NCI-H187 (cell line): ENCODE results near the gene RSAD2.
"Not testable (repeated sequence)": the region's sequence is repeated elsewhere in the genome, so short reads cannot be mapped to it uniquely, and the experiment has no call there.

Experiments used
- DNase-seq, 2 experiments: peaks; one replicate each; lab custom pipeline; 2025; lab: John Stamatoyannopoulos, UW

The RSAD2 gene

DNA sequence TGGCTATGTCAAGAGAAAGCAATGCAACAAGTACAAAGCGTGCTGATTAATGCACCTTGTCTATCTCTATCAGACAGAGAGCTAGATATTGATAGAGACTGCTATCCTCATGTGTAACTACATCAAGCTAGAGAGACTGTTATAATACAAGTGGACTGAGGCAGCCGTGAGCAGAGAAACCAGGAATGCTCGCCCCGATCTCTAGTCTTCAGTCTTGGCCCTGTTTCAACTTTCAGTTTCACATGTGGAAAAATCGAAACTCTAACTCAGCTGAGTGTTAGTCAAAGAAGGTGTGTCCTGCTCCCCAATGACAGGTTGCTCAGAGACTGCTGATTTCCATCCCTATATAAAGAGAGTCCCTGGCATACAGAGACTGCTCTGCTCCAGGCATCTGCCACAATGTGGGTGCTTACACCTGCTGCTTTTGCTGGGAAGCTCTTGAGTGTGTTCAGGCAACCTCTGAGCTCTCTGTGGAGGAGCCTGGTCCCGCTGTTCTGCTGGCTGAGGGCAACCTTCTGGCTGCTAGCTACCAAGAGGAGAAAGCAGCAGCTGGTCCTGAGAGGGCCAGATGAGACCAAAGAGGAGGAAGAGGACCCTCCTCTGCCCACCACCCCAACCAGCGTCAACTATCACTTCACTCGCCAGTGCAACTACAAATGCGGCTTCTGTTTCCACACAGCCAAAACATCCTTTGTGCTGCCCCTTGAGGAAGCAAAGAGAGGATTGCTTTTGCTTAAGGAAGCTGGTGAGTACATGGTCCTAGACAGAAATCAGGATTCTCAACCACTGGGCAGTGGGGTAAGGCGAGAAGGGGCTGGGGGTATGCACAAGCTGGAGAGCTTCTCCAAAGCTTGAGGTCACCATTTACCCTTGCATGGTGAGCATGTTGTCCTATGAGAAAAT, at the start of gene RSAD2:
TSS of gene RSAD2 (plus strand) at position 376 of the 903 bp plus-strand sequence. CDS start at position 400, 24 bp downstream.
- peak; percentile 19 to 52 for DNase-seq

DNA sequence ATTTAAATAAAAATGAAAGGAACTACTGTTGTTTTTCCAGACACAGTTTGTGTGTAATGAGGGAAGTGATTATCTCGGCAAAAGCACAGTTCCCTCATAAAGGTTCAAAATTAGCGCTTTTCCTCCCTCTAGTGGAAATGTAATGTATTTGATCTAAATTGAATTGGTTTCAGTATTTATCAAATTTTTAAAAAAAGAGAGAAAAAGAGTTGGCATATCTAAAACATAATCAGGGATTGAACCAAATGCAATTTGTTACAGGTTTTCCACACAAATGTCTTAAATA, 49.3 kb upstream of the RSAD2 start:
- DNase-seq: no peak

GRCh38 chr2:6831229-6831628, 46.3 kb upstream of the RSAD2 start:
- DNase-seq: no peak

GRCh38 chr2:6832596-6833299, 44.8 kb upstream of the RSAD2 start:
- no peak for DNase-seq

DNA sequence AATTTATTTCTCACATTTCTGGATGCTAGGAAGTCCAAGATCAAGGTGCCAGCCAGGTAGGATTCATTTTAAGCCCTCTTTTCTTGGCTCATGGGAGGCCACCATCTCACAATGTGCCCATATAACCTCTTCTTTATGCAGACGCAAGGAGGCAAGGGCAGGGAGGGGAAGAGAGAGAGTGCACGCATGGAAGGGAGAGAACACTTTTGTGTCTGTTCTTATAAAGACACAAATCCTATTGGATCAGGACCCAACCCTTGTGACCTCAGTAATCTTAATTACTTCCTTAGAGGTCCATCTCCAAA, 44.3 kb upstream of the RSAD2 start:
- DNase-seq: no peak

- DNase-seq: no peak
Observed at GRCh38 chr2:6834163-6834562, 43.4 kb upstream of the RSAD2 start.

DNA sequence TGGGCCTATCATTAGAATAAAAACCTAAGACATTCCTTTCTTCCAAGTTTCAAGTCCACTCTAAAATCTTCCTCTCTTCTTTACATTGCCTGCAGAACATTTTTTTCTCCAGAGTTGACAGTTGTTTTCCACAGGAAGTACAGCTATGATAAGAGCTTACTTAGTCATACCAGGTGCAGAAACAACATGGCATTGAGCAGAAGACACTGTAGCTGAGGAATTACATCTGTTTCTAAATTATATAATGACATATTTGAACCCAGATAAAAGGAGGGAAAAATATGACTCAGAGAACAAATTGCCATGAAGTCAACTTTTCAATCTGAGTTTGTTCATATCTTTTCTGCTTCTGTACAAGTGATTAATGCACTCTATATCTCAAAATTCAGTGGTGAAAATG, 42.1 kb upstream of the RSAD2 start:
- DNase-seq: no peak

GRCh38 chr2:6838673-6839319, 38.8 kb upstream of the RSAD2 start:
- DNase-seq: no peak

- no peak for DNase-seq
Observed at GRCh38 chr2:6841537-6842287, 35.9 kb upstream of the RSAD2 start.

DNA sequence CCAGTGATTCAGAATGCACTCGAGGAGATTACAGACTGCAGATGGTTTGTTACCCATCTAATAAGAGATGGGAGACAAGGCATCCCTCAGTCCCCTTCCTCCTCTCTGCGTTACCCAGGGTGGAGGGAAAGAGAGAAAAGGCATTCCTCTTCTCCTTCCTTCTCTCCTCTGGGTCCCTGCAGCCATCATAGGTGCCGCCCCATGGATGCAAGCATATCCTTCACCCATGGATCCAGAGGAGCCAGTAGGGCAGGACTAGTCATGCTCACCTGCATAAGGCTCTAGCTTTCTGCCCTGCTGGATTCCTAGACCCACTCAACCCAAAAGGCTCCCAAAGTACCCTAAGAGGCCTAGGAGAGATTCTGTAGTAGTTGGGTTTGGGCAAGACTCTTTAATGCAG, 32.3 kb upstream of the RSAD2 start:
- DNase-seq: no peak

DNA sequence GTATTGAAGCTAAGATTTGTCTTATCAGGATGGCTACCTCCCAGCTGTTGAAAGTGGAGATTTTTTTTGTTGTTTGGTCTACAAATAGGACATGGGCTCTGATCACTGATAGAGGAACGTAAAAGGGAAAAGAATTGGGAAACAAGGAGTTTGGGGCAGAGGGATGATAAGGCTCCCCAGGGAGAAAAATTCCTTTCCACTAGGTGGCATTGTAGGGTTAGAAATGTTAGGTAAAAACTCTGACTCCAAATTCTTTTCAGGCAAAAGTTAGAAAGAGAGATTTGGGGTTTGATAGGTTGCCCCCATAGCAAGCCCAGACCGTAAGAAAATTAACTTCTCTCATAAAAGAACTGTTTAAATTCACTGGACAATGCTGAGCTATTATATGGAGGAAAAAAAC, 31.7 kb upstream of the RSAD2 start:
- no peak for DNase-seq

DNA sequence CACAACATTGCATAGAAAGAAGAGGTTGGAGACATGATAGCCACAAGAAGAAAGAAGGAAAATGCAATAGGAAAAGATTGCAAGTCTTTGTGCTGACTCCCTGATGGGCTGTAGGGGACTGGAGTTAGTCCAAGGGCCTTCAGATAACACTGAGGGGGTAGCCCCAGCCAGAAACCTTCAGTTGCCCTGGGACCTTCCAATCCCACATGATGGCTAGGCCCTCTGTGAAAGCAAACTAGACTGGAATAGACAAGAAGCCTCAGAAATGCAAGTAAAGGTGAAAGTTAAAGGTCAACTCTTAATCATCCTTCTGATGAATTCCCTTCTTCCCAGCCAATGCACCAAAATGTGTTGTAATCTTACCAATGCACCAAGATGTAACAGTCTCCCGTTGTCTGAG, 31.0 kb upstream of the RSAD2 start:
- DNase-seq: no peak

- DNase-seq: no peak
Observed at GRCh38 chr2:6846967-6847681, 30.5 kb upstream of the RSAD2 start.

GRCh38 chr2:6852195-6852594, 25.4 kb upstream of the RSAD2 start:
- no peak for DNase-seq

DNA sequence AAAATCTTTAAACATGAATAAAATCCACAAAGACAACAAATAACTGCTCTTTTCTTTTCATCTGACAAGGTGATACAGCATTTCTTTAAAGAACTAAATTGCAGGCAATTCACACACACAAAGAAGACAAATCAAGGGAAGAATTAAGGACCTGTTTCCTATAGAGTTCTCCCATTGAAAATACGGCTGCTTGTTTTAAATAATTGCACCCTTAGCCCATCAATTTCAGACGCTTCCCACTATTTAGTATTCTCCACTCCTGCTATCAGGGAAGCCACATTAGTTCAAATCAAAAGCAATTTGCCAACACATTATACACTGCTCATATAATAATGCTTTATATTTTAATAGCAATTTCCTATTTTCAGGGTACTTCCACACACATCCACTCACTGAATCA, 23.2 kb upstream of the RSAD2 start:
- no peak for DNase-seq

DNA sequence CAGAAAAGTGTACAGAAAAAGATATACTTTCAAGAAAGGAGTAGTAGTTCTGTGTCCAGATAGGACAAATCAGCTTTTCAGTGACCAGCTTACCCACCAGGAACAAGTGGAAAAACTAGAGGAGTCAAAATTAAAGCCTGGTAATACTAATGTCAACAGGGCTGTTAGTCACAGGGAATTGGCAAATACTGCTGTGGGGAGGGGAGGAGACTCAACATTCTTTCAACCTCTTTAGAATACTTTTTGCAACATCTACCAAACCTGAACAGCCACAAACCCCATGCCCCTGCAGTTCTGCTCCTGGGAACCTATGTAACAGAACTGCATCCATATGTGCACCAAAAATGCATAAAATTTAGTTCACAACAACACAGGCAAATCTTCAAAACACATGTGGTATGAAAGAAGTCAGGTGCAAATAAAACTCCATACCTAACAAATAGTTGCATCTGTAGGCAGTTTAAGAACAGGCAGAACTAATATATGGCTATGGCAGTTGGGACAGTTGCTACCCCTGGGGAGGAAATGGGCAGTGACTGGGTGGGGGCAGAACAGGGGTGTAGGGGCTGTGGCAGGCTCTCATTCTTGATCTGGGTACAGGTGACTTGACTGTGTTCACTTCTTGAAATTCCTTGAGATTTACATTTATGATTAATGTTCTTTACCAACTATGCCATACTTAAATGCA, 21.6 kb upstream of the RSAD2 start:
- DNase-seq: no peak

GRCh38 chr2:6856548-6856920, 21.0 kb upstream of the RSAD2 start:
- no peak for DNase-seq

- not testable (repeated sequence) for DNase-seq
Observed at GRCh38 chr2:6858466-6859027, 19.0 kb upstream of the RSAD2 start.

GRCh38 chr2:6860296-6860695, 17.3 kb upstream of the RSAD2 start:
- DNase-seq: no peak

- peak; percentile 54 to 63 for DNase-seq
Observed at GRCh38 chr2:6863792-6864191, 13.8 kb upstream of the RSAD2 start.

GRCh38 chr2:6864231-6864754, 13.3 kb upstream of the RSAD2 start:
- no peak for DNase-seq
